ENCODE data around the gene SPTBN5.

DNA sequence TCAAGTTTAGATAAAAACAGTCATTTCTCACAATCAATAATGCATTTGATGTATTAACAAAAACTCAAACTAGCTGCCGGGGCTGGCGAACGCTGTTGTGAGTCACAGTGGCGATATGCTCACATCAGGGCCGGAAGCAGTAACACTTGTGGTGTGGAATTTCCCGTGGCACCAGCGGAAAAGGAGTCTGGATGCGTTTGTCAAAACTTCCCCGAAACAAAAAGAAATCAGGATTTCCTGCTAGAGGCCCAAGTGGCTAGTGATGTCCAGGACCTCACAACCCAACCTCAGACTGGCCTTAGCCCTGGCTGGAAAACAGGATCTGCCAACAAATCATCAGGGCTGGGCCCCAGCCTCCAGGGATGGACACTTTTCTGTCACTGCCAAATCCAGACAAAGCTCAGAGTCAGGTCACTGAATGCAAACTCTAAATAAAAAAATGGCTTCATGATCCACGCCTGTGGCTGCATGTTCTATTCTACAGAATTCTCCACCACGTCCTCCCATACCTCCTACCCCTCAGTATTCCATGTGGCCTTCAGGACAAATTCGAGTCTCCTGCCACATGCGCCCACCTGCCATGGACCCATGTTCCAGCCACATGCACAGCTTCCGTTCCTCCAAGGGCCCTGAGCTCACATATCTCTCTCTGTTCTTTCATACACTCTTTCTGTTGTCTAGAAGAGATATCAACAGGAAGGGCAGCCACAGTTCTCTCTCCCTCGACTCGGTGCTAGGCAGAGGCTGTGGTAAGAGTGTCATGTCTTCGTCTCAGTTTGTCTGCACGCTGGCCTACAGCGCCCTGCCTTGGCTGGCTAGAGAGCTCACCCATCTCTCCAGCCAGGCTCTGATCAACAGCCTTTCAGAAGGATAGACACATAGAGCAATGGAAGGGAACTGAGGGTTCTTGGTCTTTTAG lies 43.1 kb upstream of the SPTBN5 start:
- no peak for TF ChIP-seq NR1H2 (CRISPR knock-in tag; IDR thresholded peaks at IDR 0.05)
- no peak for TF ChIP-seq ETV6 (CRISPR knock-in tag; IDR thresholded peaks at IDR 0.05)
